Neural progenitor cell (in vitro differentiated cells): ENCODE results near the gene HOXA5.

Experiments
- EZH2 ChIP-seq: fragments of 200-600 bp; sonication (generic); IDR thresholded peaks from 2 replicates; pipeline ENCODE4 v1.6.1; 2017; ENCODE audit warnings: antibody characterized with exemption, mild to moderate bottlenecking, moderate library complexity
- TF ChIP-seq, protein P1 (sequence below): fragments of 200-600 bp; sonication (generic); IDR thresholded peaks from 2 replicates; pipeline ENCODE4 v1.5.1; 2017; ENCODE audit warnings: antibody characterized with exemption, mild to moderate bottlenecking

DNA sequence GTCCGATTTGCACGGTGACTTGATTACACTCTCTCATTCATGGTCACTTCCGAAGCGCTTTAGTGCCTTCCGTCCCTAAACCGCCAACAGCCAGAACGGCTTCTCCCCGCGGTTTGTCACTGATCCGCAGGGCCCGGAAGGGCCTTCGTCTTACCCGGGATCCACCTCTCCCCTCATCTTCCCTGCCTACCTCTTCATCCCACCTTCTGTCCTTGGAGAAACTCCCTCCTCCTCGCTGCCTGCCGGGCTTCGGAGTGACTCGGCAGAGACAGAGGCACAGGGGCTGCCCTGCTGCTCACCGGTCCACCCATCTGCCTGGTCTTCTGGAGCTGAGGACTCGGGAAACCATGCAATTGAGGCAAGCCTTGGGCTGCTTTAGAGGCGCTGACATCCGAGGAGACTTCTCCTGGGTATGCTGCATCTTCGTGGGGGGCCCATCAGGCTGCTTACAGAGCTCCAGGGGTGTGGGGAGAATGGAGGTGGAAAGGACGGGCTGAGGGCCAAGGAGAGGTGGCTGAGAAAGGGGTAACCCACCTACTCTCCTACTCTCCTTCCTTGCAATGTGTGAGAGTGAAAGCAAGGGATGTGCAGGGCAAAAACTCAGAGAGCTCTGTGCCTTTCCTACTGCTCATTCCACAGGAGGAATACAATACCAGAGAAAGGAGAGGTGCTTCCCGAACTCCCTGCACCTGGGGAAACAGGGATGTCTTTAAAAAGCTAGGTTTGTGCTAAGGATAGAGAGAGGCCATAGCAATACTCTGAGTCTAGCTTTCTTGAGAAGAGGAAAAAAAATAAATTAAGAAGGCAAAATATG is 42.6 kb upstream of the HOXA5 start:
- peak; percentile 54 for TF ChIP-seq EZH2
- TF ChIP-seq, protein P1, sequence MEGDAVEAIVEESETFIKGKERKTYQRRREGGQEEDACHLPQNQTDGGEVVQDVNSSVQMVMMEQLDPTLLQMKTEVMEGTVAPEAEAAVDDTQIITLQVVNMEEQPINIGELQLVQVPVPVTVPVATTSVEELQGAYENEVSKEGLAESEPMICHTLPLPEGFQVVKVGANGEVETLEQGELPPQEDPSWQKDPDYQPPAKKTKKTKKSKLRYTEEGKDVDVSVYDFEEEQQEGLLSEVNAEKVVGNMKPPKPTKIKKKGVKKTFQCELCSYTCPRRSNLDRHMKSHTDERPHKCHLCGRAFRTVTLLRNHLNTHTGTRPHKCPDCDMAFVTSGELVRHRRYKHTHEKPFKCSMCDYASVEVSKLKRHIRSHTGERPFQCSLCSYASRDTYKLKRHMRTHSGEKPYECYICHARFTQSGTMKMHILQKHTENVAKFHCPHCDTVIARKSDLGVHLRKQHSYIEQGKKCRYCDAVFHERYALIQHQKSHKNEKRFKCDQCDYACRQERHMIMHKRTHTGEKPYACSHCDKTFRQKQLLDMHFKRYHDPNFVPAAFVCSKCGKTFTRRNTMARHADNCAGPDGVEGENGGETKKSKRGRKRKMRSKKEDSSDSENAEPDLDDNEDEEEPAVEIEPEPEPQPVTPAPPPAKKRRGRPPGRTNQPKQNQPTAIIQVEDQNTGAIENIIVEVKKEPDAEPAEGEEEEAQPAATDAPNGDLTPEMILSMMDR, result no peak
